ENCODE measurements around the gene FRAS1. TPM values are rescaled to one million over a fixed set of nuclear protein-coding genes. Genes with fewer than 3 reads are reported as not detected.
"Not testable (repeated sequence)": the region's sequence is repeated elsewhere in the genome, so short reads cannot be mapped to it uniquely, and the experiment has no call there.

Gene FRAS1
- total RNA-seq (2014; rRNA removed; shearing (Covaris generic)), result 1.3 and 2.1 TPM in 2 replicates
- polyA plus RNA-seq (2015; cell fraction: cytosol; rRNA removed), result 0.63 and 0.80 TPM in 2 replicates
- polyA plus RNA-seq (2015; cell fraction: nucleus; rRNA removed), result 2.5 and 3.6 TPM in 2 replicates

DNA sequence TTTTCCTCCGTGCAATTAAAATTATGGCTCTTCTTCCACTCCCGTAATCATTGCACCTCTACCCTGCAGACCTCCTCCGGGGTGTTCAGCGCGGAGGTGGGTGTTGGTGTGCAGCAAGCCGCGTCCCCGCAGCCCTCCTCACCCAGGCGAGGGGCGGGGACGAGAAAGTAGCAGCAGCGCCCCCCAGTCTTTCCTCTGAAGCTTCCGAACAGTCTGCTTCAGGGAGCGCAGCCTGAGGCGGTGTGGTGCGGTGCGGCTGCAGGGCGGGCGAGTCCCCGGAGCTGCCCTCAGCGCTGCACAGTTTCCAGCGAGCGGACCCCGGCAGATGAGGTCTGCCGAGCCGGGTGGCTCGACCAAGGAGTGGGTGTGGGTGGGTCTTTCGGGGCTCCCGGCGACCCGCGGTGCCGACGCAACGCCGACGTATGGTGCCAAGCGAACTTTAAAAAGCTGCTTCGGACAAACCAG, at the start of gene FRAS1:
TSS of gene FRAS1 (plus strand) at position 189 of the 465 bp plus-strand sequence. CDS start 687 bp downstream, outside the sequence.
- DNase-seq (ENCODE audit: low read depth), result peak; percentile 49

DNA sequence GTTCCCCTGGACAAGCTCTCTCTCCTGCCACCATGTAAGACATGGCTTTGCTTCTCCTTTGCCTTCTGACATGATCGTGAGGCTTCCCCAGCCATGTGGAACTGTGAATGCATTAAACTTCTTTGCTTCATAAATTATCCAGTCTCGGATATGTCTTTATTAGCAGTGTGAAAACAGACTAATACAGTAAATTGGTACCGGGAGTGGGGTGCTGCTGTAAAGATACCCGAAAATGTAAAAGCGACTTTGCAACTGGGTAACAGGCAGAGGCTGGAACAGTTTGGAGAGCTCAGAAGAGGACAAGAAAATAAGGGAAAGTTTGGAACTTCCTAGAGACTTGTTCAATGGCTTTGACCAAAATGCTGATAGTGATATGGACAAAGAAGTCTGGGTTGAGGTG, 46.1 kb upstream of the FRAS1 start:
- not testable (repeated sequence) for DNase-seq (ENCODE audit: low read depth)

DNA sequence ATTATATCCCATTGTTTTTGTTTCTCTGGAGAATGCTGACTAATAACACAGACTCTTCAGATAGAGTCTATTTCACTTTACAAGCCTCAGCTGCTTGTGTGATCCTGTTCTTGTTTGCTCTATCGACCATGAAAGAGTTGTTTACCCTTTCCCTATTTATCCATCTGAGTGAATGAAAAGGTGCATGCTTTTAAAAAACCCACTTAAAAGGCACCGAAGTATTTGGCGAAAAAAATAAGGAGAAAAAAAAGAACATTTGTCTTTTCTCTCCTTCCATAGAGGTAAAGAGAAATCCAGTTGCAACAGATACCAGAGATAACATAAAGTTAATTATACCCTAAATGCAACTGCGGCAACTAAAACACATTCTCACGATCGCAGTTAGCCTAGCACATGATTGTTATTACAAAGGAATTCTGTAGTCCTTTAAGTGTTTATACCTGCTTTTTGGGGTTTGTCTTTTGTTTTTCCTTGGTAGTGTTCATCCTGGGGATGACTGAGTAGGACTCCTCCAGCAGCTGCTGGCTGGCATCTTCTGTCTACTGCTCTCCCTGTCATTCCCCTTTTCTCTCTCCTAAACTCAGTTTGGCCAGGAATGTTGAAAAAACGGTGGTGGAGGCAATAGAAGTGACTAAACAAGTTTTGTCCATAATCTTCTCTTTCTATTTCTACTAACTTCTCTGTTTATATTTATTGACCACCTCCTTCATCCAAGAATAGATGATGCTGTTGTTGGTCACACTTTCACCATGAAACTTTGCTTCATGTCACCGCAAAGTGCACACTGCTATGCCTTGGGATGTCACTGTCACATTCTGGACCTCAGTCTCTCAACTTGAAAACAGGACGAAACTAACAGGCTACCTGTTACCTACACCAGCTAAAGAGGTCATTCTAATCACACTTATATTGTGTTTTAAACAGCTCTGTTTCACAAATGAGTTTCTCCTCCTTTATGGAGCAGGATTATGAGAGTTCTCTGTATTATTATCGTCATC, 41.9 kb upstream of the FRAS1 start:
- no peak for DNase-seq (ENCODE audit: low read depth)

GRCh38 chr4:78018271-78019049, 38.7 kb upstream of the FRAS1 start:
- no peak for DNase-seq (ENCODE audit: low read depth)

DNA sequence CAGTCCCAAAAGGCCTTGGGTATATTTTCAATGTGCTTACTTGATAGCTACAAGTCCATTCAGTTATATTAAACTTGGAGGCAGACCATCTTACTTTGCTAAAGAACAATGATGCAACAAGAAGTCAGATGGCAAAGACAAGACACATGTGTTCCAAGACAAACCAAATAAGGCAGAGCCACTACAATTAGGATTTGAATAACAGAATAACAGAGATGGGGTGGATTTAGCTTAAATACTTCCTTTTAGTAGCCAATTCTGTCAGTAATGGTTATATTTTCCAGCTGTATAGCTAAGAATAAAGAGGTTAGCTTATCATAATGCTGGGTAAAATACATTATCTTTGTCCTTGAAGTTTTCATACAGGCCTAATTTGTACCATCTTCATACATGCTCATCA, 37.7 kb upstream of the FRAS1 start:
- no peak for DNase-seq (ENCODE audit: low read depth)

DNA sequence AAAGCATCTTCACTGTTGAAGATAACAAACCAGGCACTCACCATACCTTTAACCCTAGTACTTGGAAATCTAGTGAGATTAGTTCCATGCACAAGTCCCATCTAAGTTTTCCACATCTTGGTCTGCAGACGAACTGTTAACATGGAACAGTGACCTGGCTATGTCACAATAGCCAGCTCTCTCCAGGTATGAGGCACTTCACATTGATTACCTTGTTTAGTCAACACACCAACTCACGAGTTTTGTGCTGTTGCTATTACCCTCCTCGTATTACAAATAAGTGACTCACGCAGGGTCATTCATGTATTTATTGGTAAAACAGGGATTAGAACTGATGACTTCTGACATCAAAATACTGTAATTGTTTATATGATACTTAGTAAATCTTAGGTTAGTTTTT, 36.4 kb upstream of the FRAS1 start:
- DNase-seq (ENCODE audit: low read depth), result no peak

DNA sequence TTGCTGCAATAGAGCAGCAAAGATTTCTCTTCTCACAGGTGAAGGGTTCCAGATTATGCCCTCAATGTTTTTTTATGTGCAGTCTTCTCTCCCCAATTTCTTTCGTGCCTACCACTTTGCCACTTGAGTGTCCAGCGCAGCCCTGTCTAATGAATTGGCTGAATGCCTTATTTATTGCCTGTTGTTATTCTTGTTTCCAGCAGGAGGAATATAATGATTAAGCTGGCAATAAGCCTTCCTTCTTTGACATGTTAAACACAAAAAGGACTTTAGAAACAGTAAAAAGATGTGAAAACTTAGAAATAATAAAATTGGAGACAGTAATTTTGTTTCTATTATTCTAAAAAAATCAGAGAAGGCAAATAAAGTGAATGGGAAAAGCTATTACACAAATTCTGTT, 34.6 kb upstream of the FRAS1 start:
- no peak for DNase-seq (ENCODE audit: low read depth)

GRCh38 chr4:78024085-78024484, 33.0 kb upstream of the FRAS1 start:
- DNase-seq (ENCODE audit: low read depth), result no peak

DNA sequence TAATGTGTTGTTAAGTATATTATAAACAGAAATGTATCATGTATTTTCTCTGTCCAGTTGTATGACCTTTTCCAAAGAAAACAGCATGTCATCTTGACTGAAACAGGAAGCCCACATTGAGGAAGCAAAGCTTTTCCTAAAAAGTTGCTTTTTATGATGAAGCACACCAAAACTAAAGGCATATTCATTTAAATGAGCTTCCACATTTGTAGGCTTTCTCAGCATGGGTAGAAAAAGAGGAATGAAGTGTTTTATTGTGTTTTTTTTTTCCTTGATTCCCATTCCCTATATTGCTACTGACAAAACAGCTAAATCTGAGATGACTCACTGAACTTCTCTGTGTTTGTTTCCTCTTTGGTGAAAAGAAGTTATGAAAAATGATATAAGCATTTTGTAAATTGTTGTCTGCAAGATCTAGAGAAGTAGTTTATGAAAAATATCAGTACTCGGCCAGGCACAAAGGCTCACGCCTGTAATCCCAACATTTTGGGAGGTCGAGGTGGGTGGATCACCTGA, 32.5 kb upstream of the FRAS1 start:
- no peak for DNase-seq (ENCODE audit: low read depth)

DNA sequence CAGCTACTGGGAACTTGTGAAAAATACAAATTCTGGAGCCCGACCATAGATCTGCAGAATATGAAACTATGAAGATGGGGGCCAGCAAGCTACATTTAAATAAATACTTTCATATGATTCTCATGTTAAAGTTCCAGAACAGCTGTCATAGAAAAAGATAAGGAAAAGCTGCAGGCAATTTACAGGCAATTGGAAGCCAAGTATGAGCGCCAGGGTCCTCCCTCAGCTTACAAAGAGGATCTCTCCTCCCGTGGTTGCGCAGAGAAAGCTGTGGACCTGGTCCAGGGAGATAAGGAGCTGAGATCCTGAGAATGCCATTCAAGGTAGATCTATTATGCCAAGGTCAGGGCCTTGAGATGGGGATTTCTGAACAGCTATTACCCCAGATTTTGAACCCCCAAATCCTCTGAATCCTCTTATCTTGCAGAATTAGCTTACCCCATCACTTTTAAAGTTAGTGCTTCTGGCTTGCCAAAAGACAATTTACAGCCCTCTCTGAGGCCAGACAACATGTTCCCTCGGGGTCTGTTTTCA, 25.6 kb upstream of the FRAS1 start:
- no peak for DNase-seq (ENCODE audit: low read depth)

- DNase-seq (ENCODE audit: low read depth), result no peak
Measured at GRCh38 chr4:78032446-78032845, 24.7 kb upstream of the FRAS1 start.

GRCh38 chr4:78032929-78033328, 24.2 kb upstream of the FRAS1 start:
- no peak for DNase-seq (ENCODE audit: low read depth)

DNA sequence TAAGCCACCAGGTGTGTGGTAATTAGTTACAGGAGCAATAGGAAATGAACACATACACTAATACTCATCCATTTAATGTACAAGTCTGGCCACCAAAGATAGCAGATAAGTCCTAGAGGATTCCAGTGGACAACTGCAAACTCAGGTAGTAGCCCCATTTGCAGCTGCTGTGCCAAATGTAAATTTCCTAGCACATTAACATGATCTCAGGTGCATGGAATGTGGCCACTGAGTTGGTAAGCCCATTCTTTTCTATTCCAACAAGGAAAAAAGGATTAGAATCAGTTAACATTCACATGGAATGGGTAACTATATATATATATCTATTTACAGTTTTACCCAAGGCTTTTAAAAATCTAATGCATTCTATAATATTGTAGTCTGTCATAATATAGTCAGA, 23.3 kb upstream of the FRAS1 start:
- DNase-seq (ENCODE audit: low read depth), result no peak

DNA sequence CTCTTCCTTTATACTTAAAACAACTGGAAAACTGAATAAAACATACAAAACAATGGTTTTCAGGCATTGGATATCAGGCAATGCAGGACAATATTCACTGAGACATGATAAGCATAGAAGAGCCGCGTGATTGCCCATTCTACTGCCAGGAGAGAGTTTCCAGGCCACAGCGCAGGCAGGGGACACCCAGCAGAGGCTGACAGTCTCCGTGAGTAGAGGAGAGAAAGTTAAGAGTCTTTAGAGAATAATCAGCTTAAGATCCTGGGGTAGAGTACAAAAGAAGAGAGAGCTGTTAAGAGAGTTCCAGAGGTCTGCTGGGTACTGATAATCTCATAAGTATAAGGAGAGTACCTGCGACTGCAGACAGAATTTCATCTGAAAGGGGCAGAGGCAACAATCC, 18.4 kb upstream of the FRAS1 start:
- no peak for DNase-seq (ENCODE audit: low read depth)

DNA sequence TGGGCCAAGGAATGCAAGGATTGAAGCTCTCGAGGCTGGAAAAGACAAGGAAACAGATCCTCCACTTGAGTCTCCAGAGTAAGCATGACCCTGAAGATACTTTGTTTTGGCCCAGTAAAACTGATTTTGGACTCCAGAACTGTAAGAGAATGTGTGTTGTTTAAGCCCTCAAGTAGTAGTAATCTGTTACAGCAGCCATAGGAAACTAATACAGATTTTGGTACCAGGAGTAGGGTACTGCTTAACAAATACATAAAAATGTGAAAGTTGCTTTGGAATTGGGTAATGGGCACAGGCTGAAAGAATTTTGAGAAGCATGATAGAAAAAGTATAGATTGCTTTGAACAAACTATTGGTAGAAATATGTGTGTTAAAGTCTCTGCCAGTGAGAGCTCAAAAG, 17.4 kb upstream of the FRAS1 start:
- no peak for DNase-seq (ENCODE audit: low read depth)

- no peak for DNase-seq (ENCODE audit: low read depth)
Measured at GRCh38 chr4:78040431-78040830, 16.7 kb upstream of the FRAS1 start.

DNA sequence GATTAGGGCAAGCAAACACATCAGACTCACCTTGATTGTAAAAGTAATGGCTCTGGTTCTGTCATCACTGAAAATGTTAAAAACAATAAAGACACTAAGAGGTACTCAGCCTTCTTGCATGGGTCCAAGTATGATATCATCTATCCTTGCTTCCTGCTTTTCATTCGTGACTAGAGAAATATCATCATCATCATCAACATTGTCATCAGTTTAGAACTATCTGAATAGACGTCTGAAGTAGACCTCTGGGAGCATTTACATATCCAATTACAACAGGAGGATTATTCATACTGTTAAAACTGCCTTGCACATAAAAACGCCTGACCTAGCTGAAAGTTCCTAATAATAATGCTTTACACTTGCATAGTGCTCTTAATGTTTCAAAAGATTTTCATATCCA, 9.8 kb upstream of the FRAS1 start:
- no peak for DNase-seq (ENCODE audit: low read depth)

- DNase-seq (ENCODE audit: low read depth), result peak; percentile 87
Measured at GRCh38 chr4:78056265-78057129, 626 bp upstream of the FRAS1 start.

- DNase-seq (ENCODE audit: low read depth), result peak; percentile 29
Measured at GRCh38 chr4:78057600-78058550, 752 bp downstream of the FRAS1 start.
